SU-DHL-6 (cell line): ENCODE results near the gene ABHD1.
"Not testable (repeated sequence)": the region's sequence is repeated elsewhere in the genome, so short reads cannot be mapped to it uniquely, and the experiment has no call there.

ENCODE experiments used
- H2AFZ ChIP-seq: fragments of 200-600 bp; sonication (generic); 2 replicates; pipeline ENCODE4 v1.6.1; 2014; ENCODE audit warnings: low read depth, mild to moderate bottlenecking, moderate library complexity, mixed read lengths, antibody characterized with exemption, low read length; ENCODE audit not compliant: severe bottlenecking
- H3F3A ChIP-seq: fragments of 200-600 bp; shearing (Covaris generic); 2 replicates; pipeline ENCODE4 v1.6.0; 2016; ENCODE audit warnings: antibody characterized with exemption, mild to moderate bottlenecking; ENCODE audit not compliant: insufficient read depth
- H3K27ac ChIP-seq: fragments of 200-600 bp; sonication (generic); 2 replicates; pipeline ENCODE4 v1.5.1; 2016; ENCODE audit warnings: low read depth, mild to moderate bottlenecking, low read length, moderate library complexity, mixed read lengths
- H3K27me3 ChIP-seq: fragments of 200-600 bp; sonication (generic), shearing (Covaris generic); 2 replicates; pipeline ENCODE4 v1.6.0; 2014; ENCODE audit warnings: mild to moderate bottlenecking, low read length
- H3K36me3 ChIP-seq: fragments of 200-600 bp; sonication (generic); 2 replicates; pipeline ENCODE4 v1.6.1; 2014; ENCODE audit warnings: mild to moderate bottlenecking, low read length, mixed read lengths
- H3K4me2 ChIP-seq: fragments of 300-600, 200-600 bp; shearing (Covaris generic), sonication (generic); 2 replicates; pipeline ENCODE4 v1.6.0; 2014; ENCODE audit warnings: low read length, low read depth, mild to moderate bottlenecking; ENCODE audit not compliant: poor library complexity, severe bottlenecking
- H3K4me3 ChIP-seq: fragments of 200-600 bp; sonication (generic); 2 replicates; pipeline ENCODE4 v1.5.1; 2014; ENCODE audit warnings: antibody characterized with exemption, low read length, mild to moderate bottlenecking, mixed read lengths; ENCODE audit not compliant: insufficient read depth, poor library complexity, severe bottlenecking
- H3K79me2 ChIP-seq: fragments of 200-600 bp; sonication (generic); 2 replicates; pipeline ENCODE4 v1.6.1; 2014; ENCODE audit warnings: mild to moderate bottlenecking, low read length, moderate library complexity; ENCODE audit not compliant: insufficient read depth
- H3K9ac ChIP-seq: fragments of 200-600 bp; sonication (generic); 2 replicates; pipeline ENCODE4 v1.7.0; 2014; ENCODE audit warnings: mild to moderate bottlenecking, low read length
- H3K9me2 ChIP-seq: fragments of 200-600 bp; sonication (generic); replicated peaks from 2 replicates; pipeline ENCODE4 v1.6.1; 2014; ENCODE audit warnings: low read length; ENCODE audit not compliant: insufficient read depth
- H3K9me3 ChIP-seq: fragments of 200-600 bp; sonication (generic); 2 replicates; pipeline ENCODE4 v1.6.1; 2014; ENCODE audit warnings: low read length, mixed read lengths; ENCODE audit not compliant: insufficient read depth
- H4K20me1 ChIP-seq: fragments of 200-600 bp; sonication (generic); 2 replicates; pipeline ENCODE4 v1.6.1; 2014; ENCODE audit warnings: low read depth, mild to moderate bottlenecking, antibody characterized with exemption, low read length, moderate library complexity, mixed read lengths
- EZH2phosphoT487 ChIP-seq: fragments of 200-600 bp; sonication (generic), shearing (Covaris generic); conservative IDR thresholded peaks from 2 replicates; pipeline ENCODE4 v1.6.1; 2018; ENCODE audit warnings: mild to moderate bottlenecking, antibody characterized with exemption, low read length, moderate library complexity, mixed read lengths
- TF ChIP-seq, protein P1 (sequence below): fragments of 200-600 bp; sonication (generic); IDR thresholded peaks from one replicate; pipeline ENCODE4 v1.5.1; 2017; ENCODE audit warnings: antibody characterized with exemption, mild to moderate bottlenecking, low read length, moderate library complexity; ENCODE audit not compliant: insufficient read depth, poor library complexity, severe bottlenecking

ABHD1 gene

DNA sequence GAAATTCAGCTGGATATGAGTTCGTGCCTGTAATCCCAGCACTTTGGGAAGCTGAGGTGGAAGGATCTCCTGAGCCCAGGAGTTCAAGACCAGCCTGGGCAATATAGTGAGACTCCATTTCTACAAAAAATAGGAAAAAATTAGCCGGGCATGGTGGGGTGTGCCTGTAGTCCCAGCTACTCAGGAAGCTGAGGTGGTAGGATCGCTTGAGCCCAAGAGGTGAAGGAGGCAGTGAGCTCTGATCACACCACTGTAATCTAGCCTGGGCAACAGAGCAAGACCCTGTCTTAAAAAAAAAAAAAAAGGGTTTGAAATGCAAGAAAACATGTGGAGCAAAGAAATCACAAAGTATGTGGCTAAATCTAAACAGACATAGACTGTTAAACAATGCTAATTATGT, 14.5 kb upstream of the ABHD1 start:
- H3K4me3 ChIP-seq: no peak overlapping the region
- H3K9ac ChIP-seq: no peak overlapping the region
- TF ChIP-seq EZH2phosphoT487: no peak
- TF ChIP-seq, protein P1, sequence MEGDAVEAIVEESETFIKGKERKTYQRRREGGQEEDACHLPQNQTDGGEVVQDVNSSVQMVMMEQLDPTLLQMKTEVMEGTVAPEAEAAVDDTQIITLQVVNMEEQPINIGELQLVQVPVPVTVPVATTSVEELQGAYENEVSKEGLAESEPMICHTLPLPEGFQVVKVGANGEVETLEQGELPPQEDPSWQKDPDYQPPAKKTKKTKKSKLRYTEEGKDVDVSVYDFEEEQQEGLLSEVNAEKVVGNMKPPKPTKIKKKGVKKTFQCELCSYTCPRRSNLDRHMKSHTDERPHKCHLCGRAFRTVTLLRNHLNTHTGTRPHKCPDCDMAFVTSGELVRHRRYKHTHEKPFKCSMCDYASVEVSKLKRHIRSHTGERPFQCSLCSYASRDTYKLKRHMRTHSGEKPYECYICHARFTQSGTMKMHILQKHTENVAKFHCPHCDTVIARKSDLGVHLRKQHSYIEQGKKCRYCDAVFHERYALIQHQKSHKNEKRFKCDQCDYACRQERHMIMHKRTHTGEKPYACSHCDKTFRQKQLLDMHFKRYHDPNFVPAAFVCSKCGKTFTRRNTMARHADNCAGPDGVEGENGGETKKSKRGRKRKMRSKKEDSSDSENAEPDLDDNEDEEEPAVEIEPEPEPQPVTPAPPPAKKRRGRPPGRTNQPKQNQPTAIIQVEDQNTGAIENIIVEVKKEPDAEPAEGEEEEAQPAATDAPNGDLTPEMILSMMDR: no peak

GRCh38 chr2:27110603-27111352, 12.8 kb upstream of the ABHD1 start:
- H3K4me2 ChIP-seq, H3K9me3 ChIP-seq, H3K4me3 ChIP-seq, H3K9ac ChIP-seq, H3K9me2 ChIP-seq, H2AFZ ChIP-seq, H3F3A ChIP-seq, H3K36me3 ChIP-seq, H3K27ac ChIP-seq, H4K20me1 ChIP-seq, H3K79me2 ChIP-seq, H3K27me3 ChIP-seq: not testable (repeated sequence)

More for the DNA sequence above, 14.5 kb upstream of the ABHD1 start:
- H3K9me3 ChIP-seq: no peaks in the 10 kb centered on the region
- no peaks in the 10 kb centered on the region for H4K20me1 ChIP-seq
- no peaks in the 10 kb centered on the region for H3K9me2 ChIP-seq
- H3K27me3 ChIP-seq: no peaks in the 10 kb centered on the region
- no peaks in the 10 kb centered on the region for H3K79me2 ChIP-seq
- H3K4me2 ChIP-seq: no peak overlapping the region
- H3K36me3 ChIP-seq: no peaks in the 10 kb centered on the region
- no peaks in the 10 kb centered on the region for H3F3A ChIP-seq
- no peak overlapping the region for H2AFZ ChIP-seq
- H3K27ac ChIP-seq: no peak overlapping the region

DNA sequence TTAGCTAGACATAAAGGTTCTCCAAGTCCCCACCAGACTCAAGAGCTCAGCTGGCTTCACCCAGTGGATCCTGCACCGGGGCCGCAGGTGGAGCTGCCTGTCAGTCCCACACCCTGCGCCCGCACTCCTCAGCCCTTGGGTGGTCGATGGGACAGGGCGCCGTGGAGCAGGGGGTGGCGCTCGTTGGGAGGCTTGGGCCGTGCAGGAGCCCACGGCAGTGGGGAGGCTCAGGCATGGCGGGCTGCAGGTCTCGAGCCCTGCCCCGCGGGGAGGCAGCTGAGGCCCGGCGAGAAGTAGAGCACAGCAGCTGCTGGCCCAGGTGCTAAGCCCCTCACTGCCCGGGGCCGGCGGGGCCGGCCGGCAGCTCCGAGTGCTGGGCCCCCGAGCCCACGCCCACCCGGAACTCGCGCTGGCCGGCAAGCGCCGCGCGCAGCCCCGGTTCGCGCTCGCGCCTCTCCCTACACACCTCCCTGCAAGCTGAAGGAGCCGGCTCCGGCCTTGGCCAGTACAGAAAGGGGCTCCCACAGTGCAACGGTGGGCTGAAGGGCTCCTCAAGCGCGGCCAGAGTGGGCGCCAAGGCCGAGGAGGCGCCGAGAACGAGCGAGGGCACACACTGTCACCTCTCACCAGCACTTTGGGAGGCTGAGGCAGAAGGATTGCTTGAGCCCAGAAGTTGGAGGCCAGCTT, 12.1 kb upstream of the ABHD1 start:
- H3K4me3 ChIP-seq, H4K20me1 ChIP-seq, H3K4me2 ChIP-seq, H3K79me2 ChIP-seq, H3K27ac ChIP-seq, H3K9me3 ChIP-seq, H2AFZ ChIP-seq, H3F3A ChIP-seq, H3K36me3 ChIP-seq, H3K9ac ChIP-seq, H3K27me3 ChIP-seq, H3K9me2 ChIP-seq: not testable (repeated sequence)

GRCh38 chr2:27115519-27115918, 8.1 kb upstream of the ABHD1 start:
- Histone ChIP-seq H2AFZ (no peak overlapping the region), H3F3A (no peaks in the 10 kb centered on the region), H3K79me2 (no peaks in the 10 kb centered on the region), H3K9me2 (no peaks in the 10 kb centered on the region), H3K4me3 (no peak overlapping the region), H3K9me3 (no peaks in the 10 kb centered on the region), H3K4me2 (no peak overlapping the region), H3K36me3 (no peaks in the 10 kb centered on the region), H3K27me3 (no peaks in the 10 kb centered on the region), H3K27ac (no peak overlapping the region), H4K20me1 (no peaks in the 10 kb centered on the region), H3K9ac (no peak overlapping the region)
- no peak for TF ChIP-seq EZH2phosphoT487
- TF ChIP-seq, protein P1: no peak
